GM12878 (cell line): ENCODE data around the gene PRSS2. TPM values are rescaled to one million over a fixed set of nuclear protein-coding genes. Genes with fewer than 3 reads are reported as not detected.
"Not testable (repeated sequence)": the region's sequence is repeated elsewhere in the genome, so short reads cannot be mapped to it uniquely, and the experiment has no call there.

Source experiments
- ATAC-seq: fragments of 200-7000 bp; cut with Tn5 transposase; 3 replicates; pipeline ENCODE4 v1.9.1; 2020; ENCODE audit warnings: mild to moderate bottlenecking, moderate library complexity
- BruUV-seq: library from RNA; stranded (reverse); fragments of 400-500 nt; replicated peaks from 2 replicates; lab custom pipeline; 2021; lab: Mats Ljungman, UMichigan
- CTCF ChIA-PET: fragments of 300-600 bp; sonication (Branson Sonifier 250); formaldehyde crosslinking; extraction: SDS; loops from one replicate; lab custom pipeline; 2021; ENCODE audit warnings: inconsistent platforms; lab: Yijun Ruan, JAX
- POLR2A ChIA-PET: fragments of 350-600 bp; formaldehyde crosslinking; extraction: SDS; loops from one replicate; lab custom pipeline; 2021; ENCODE audit warnings: inconsistent platforms; lab: Charles Lee
- RAD21 ChIA-PET: fragments of 300-600 bp; sonication (Branson Sonifier 250); formaldehyde crosslinking; loops from one replicate; lab custom pipeline; 2023; ENCODE audit warnings: antibody characterized with exemption; ENCODE audit not compliant: unreplicated experiment; lab: Charles Lee
- SMC1A ChIA-PET: fragments of 300-600 bp; sonication (Branson Sonifier 250); formaldehyde crosslinking; loops from one replicate; lab custom pipeline; 2023; ENCODE audit not compliant: unreplicated experiment, uncharacterized antibody; lab: Charles Lee
- DNase-seq: peaks from one replicate; pipeline ENCODE4 v3.0.0-alpha.2; 2011; ENCODE audit warnings: low read depth, low spot score
- FAIRE-seq: peaks from 3 replicates; lab custom pipeline; 2011; peaks lifted over from hg19 to GRCh38; lab: Jason Lieb, UNC
- H2AFZ ChIP-seq: 2 replicates; pipeline ENCODE4 v1.6.0; 2011; ENCODE audit warnings: low read depth, low read length, control low read depth; ENCODE audit not compliant: control insufficient read depth
- H3K27ac ChIP-seq: 2 replicates; pipeline ENCODE4 v1.5.1; 2011; ENCODE audit warnings: control low read depth; ENCODE audit not compliant: control insufficient read depth, insufficient read depth
- H3K27me3 ChIP-seq, 2 experiments: replicated peaks in 1 of 2; 2 replicates each; pipeline versions ENCODE4 v1.6.0 to v1.6.1; 2011; ENCODE audit warnings: low read length in 1 of 2; ENCODE audit not compliant: control insufficient read depth in 2 of 2, insufficient read depth in 2 of 2
- H3K36me3 ChIP-seq, 2 experiments: 2 replicates each; pipeline ENCODE4 v1.5.1; 2011; ENCODE audit warnings: low read length in 1 of 2; ENCODE audit not compliant: control insufficient read depth in 2 of 2, insufficient read depth in 2 of 2
- H3K4me1 ChIP-seq: 2 replicates; pipeline ENCODE4 v1.6.1; 2011; ENCODE audit warnings: mild to moderate bottlenecking, low read length, moderate library complexity, mixed read lengths; ENCODE audit not compliant: control insufficient read depth, insufficient read depth
- H3K4me2 ChIP-seq: 2 replicates; pipeline ENCODE4 v1.6.0; 2011; ENCODE audit warnings: control low read depth; ENCODE audit not compliant: control insufficient read depth, insufficient read depth
- H3K4me3 ChIP-seq: fragments of 200-600 bp; sonication (generic); 2 replicates; pipeline ENCODE4 v1.5.1; 2016
- H3K79me2 ChIP-seq: 2 replicates; pipeline ENCODE4 v1.6.0; 2011; ENCODE audit warnings: low read length; ENCODE audit not compliant: control insufficient read depth, insufficient read depth
- H3K9ac ChIP-seq: 2 replicates; pipeline ENCODE4 v1.8.0; 2011; ENCODE audit warnings: low read length, control low read depth, mixed read lengths; ENCODE audit not compliant: control insufficient read depth, insufficient read depth
- H3K9me3 ChIP-seq: replicated peaks from 3 replicates; pipeline ENCODE4 v1.5.1; 2011; ENCODE audit warnings: mild to moderate bottlenecking, low read length; ENCODE audit not compliant: control insufficient read depth, insufficient read depth
- H4K20me1 ChIP-seq: 2 replicates; pipeline ENCODE4 v1.6.0; 2011; ENCODE audit not compliant: control insufficient read depth, insufficient read depth
- BACH1 ChIP-seq: fragments of 450-650 bp; IDR thresholded peaks from 2 replicates; pipeline ENCODE4 v1.6.1; 2017; ENCODE audit warnings: mild to moderate bottlenecking, borderline replicate concordance
- BHLHE40 ChIP-seq, 2 experiments: fragments of 450-650 bp in 1 of 2; IDR thresholded peaks; 2 replicates each; pipeline ENCODE4 v1.6.1; 2011 to 2017; ENCODE audit warnings: low read depth in 2 of 2, borderline replicate concordance in 1 of 2, improper control_type of control experiment in 1 of 2, low read length in 1 of 2, mild to moderate bottlenecking in 1 of 2
- E2F4 ChIP-seq: IDR thresholded peaks from 2 replicates; pipeline ENCODE4 v1.6.1; 2012; ENCODE audit warnings: low read depth, low read length, improper control_type of control experiment
- PBX3 ChIP-seq: IDR thresholded peaks from 2 replicates; pipeline ENCODE4 v1.6.1; 2011; ENCODE audit warnings: mild to moderate bottlenecking, low read depth, low read length, moderate library complexity; ENCODE audit not compliant: insufficient replicate concordance
- ZBTB4 ChIP-seq: fragments of 450-650 bp; formaldehyde crosslinking; IDR thresholded peaks from 2 replicates; pipeline ENCODE4 v1.4.0; 2022; ENCODE audit warnings: mild to moderate bottlenecking, moderate library complexity
- WGBS: methylation state at CpG from one replicate; pipeline ENCODE4 v1.1.6; 2016; ENCODE audit warnings: low lambda C conversion rate; ENCODE audit not compliant: insufficient replicate concordance, insufficient coverage; ENCODE audit errors: missing lambda C conversion rate; 5-methylcytosine and 5-hydroxymethylcytosine counted together
- in situ Hi-C: fragments of 300-500 bp; cut with MboI; formaldehyde crosslinking; loops from 9 replicates; pipeline ENCODE4 v1.14.3; 2018; ENCODE audit warnings: mixed read lengths
- intact Hi-C: fragments of 100-400 bp; cut with micrococcal nuclease; formaldehyde crosslinking; loops from one replicate; pipeline ENCODE4 v1.14.2; 2022; ENCODE audit not compliant: unreplicated experiment
- polyA plus RNA-seq, 11 experiments: library from polyadenylated mRNA; depleted of rRNA in 4 of 11; unstranded in 6 of 11; stranded (reverse) in 5 of 11; fragments of >200 nt; fragmentation: Nextera tagmentation in 4 of 11; fragmentation: Illumina TruSeq in 1 of 11; extraction: Ambion mirVana in 4 of 11; extraction: Trizol in 1 of 11; gene quantifications; 1 replicate in 1 of 11; 2 replicates in 10 of 11; pipeline versions ENCODE4 v1.2.1 to v1.2.3, GENCODE V29; 2011 to 2016; ENCODE audit warnings: inconsistent platforms in 2 of 11, missing spikeins in 2 of 11, low read depth in 1 of 11
- total RNA-seq, 4 experiments: library from RNA; depleted of rRNA in 3 of 4; stranded (reverse); fragments of >200 nt in 3 of 4; fragmentation: Illumina TruSeq in 1 of 4; extraction: Trizol in 1 of 4; gene quantifications; 2 replicates each; pipeline versions ENCODE4 v1.2.1 to v1.2.3, GENCODE V29; 2013 to 2021
- TF ChIP-seq, protein P1 (sequence below): fragments of 450-650 bp; IDR thresholded peaks from 2 replicates; pipeline ENCODE4 v1.6.1; 2018; ENCODE audit warnings: mild to moderate bottlenecking, low read depth, moderate library complexity; ENCODE audit not compliant: partially characterized antibody

The PRSS2 gene
- total and polyA plus RNA-seq, 10 of the 15 experiments (the other 5 are each of a cell fraction or from before 2014, with no cell fraction given): 0.21 to 28.8 (median 0.41) TPM; not detected in 7

DNA sequence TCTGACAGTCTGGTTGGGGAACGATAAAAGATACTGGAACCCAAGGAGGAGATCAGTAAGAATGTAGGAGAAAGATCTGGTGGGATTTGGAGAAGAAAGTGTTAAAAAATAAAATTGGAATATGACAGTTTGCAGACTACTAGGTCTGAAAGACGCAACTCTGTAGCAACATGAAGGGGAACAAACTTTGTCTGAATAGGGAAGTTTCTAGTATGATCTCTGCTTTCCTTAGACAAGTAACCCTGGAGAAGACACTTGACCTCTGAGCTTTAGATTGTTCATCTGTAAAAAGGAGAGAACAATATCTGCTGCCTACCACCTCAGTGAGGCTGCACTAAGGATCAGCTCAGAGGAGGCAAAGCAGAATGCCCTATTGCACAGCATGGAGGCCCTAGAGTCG, 24.5 kb upstream of the PRSS2 start (continued):
- TF ChIP-seq, protein P1, sequence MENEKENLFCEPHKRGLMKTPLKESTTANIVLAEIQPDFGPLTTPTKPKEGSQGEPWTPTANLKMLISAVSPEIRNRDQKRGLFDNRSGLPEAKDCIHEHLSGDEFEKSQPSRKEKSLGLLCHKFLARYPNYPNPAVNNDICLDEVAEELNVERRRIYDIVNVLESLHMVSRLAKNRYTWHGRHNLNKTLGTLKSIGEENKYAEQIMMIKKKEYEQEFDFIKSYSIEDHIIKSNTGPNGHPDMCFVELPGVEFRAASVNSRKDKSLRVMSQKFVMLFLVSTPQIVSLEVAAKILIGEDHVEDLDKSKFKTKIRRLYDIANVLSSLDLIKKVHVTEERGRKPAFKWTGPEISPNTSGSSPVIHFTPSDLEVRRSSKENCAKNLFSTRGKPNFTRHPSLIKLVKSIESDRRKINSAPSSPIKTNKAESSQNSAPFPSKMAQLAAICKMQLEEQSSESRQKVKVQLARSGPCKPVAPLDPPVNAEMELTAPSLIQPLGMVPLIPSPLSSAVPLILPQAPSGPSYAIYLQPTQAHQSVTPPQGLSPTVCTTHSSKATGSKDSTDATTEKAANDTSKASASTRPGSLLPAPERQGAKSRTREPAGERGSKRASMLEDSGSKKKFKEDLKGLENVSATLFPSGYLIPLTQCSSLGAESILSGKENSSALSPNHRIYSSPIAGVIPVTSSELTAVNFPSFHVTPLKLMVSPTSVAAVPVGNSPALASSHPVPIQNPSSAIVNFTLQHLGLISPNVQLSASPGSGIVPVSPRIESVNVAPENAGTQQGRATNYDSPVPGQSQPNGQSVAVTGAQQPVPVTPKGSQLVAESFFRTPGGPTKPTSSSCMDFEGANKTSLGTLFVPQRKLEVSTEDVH: no peak
- no peak for TF ChIP-seq ZBTB4 (CRISPR knock-in tag)
- TF ChIP-seq PBX3: no peak
- TF ChIP-seq BHLHE40 (IDR thresholded peaks at IDR 0.05; ENCODE audit: borderline replicate concordance in 1 of 2, low read depth in 2 of 2, low read length in 1 of 2): no peak
- no peak for TF ChIP-seq E2F4
- TF ChIP-seq BACH1: no peak

DNA sequence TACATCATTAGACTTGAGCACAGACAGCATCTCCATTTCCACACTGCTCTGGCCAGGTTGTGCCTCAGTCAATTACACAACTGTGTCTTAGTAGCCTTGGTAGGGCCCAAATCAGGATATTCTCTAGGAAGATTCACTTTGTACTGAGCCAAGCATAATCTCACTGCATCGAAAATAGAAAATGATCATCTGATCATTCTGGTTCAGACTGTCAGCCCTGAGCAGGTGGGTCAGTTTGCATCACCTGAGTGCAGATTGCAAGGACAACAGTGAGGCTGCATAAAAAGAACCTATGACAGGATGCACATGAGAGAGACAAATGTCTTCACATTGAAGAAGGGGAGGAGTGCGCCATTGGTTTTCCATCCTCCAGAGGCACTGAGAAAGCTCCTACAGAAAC, 22.4 kb upstream of the PRSS2 start:
- CTCF ChIA-PET, intact Hi-C loops, H3K4me1 ChIP-seq, H3K27ac ChIP-seq, FAIRE-seq, H3K9ac ChIP-seq, H2AFZ ChIP-seq, H3K27me3 ChIP-seq, ATAC-seq, H3K9me3 ChIP-seq, BruUV-seq, in situ Hi-C loops, H3K36me3 ChIP-seq, H3K4me2 ChIP-seq, H3K79me2 ChIP-seq, H4K20me1 ChIP-seq, H3K4me3 ChIP-seq, DNase-seq, POLR2A ChIA-PET: not testable (repeated sequence)
- 61% methylated on average over 2 of the region's 2 CpGs for WGBS
- ChIA-PET RAD21 (interaction anchor here (0.6 kb wide), 1 partner anchor 64 kb away, joined by 3 read pairs; no protein-coding TSS in a partner anchor), SMC1A (interaction anchor here (0.5 to 1.7 kb wide), 3 partner anchors 28 to 254 kb away, joined by 3 to 4 read pairs (median 3); no protein-coding TSS in a partner anchor)
